OCI-LY7 (cell line): ENCODE data around the gene ELOVL4. TPM values are rescaled to one million over a fixed set of nuclear protein-coding genes. Genes with fewer than 3 reads are reported as not detected.

Source experiments
- total RNA-seq, 2 experiments: library from RNA; depleted of rRNA in 1 of 2; stranded (reverse); fragments of >200 nt in 1 of 2; shearing (Covaris generic) in 1 of 2; gene quantifications; 2 replicates each; pipeline ENCODE4 v1.2.3, GENCODE V29; 2014 to 2022

ELOVL4 gene
- total RNA-seq, 2 experiments from 2014 or later = not detected

Other genes with a start within 250 kb of the ELOVL4 start
- 43.2 and 49.5 TPM in 2 replicates for gene TTK, start 57.1 kb upstream of the ELOVL4 start, total RNA-seq (2014; rRNA removed; shearing (Covaris generic))
- 46.0 and 51.9 TPM in 2 replicates for gene TTK, start 57.1 kb upstream of the ELOVL4 start, total RNA-seq (2022)
- gene BCKDHB, start 159.1 kb upstream of the ELOVL4 start, total RNA-seq (2014; rRNA removed; shearing (Covaris generic)) = 25.0 and 30.3 TPM in 2 replicates
- 25.7 and 31.7 TPM in 2 replicates for gene BCKDHB, start 159.1 kb upstream of the ELOVL4 start, total RNA-seq (2022)